Activated CD8-positive, alpha-beta memory T cell treated with anti-CD3 and anti-CD28 coated beads, Interleukin-2, amount 10 ng/mL, durations not matched to agents 7 days and 5 days (primary cell): ENCODE results near the gene MCRIP2. TPM values are rescaled to one million over a fixed set of nuclear protein-coding genes. Genes with fewer than 3 reads are reported as not detected.

Experiments used
- ATAC-seq: fragments of 150-1000 bp; cut with Tn5 transposase; one replicate; pipeline ENCODE4 v1.10.0; 2021; ENCODE audit warnings: moderate library complexity
- CTCF ChIA-PET: fragments of 350-600 bp; sonication (Branson Sonifier 250); formaldehyde crosslinking; loops from one replicate; lab custom pipeline; 2021; ENCODE audit warnings: antibody characterized with exemption; lab: Charles Lee
- DNase-seq: peaks from one replicate; pipeline ENCODE4 v3.0.0-alpha.2; 2020
- H3K27ac Mint-ChIP-seq: one replicate; pipeline ENCODE4 v1.8.0; 2021; ENCODE audit warnings: mild to moderate bottlenecking, mixed read lengths
- H3K27me3 Mint-ChIP-seq: one replicate; pipeline ENCODE4 v1.8.0; 2021; ENCODE audit warnings: mixed read lengths
- H3K36me3 Mint-ChIP-seq: one replicate; pipeline ENCODE4 v1.8.0; 2021; ENCODE audit warnings: mild to moderate bottlenecking, mixed read lengths
- H3K4me1 Mint-ChIP-seq: one replicate; pipeline ENCODE4 v1.8.0; 2021; ENCODE audit warnings: mixed read lengths
- H3K4me3 Mint-ChIP-seq: one replicate; pipeline ENCODE4 v1.8.0; 2021; ENCODE audit warnings: mild to moderate bottlenecking, moderate library complexity, mixed read lengths
- H3K9me3 Mint-ChIP-seq: one replicate; pipeline ENCODE4 v1.8.0; 2022; ENCODE audit warnings: low read depth, mixed read lengths
- total RNA-seq, 2 experiments: library from RNA; stranded (reverse); gene quantifications; one replicate each; pipeline ENCODE4 v1.2.3, GENCODE V29; 2021

Gene MCRIP2
- total RNA-seq, 2 experiments from 2014 or later, result 42.5 to 47.3 TPM

- Mint-ChIP-seq H3K9me3 (no peaks in the 10 kb centered on the region), H3K27me3 (no peaks in the 10 kb centered on the region), H3K36me3 (no peaks in the 10 kb centered on the region), H3K4me1 (peaks cover 8% of the 10 kb centered on the region), H3K4me3 (no peak overlapping the region), H3K27ac (no peak overlapping the region)
- CTCF ChIA-PET, result no interaction called here
- ATAC-seq (no peak), DNase-seq (no peak)
Observed at GRCh38 chr16:632486-633335, 8.9 kb upstream of the MCRIP2 start.

DNA sequence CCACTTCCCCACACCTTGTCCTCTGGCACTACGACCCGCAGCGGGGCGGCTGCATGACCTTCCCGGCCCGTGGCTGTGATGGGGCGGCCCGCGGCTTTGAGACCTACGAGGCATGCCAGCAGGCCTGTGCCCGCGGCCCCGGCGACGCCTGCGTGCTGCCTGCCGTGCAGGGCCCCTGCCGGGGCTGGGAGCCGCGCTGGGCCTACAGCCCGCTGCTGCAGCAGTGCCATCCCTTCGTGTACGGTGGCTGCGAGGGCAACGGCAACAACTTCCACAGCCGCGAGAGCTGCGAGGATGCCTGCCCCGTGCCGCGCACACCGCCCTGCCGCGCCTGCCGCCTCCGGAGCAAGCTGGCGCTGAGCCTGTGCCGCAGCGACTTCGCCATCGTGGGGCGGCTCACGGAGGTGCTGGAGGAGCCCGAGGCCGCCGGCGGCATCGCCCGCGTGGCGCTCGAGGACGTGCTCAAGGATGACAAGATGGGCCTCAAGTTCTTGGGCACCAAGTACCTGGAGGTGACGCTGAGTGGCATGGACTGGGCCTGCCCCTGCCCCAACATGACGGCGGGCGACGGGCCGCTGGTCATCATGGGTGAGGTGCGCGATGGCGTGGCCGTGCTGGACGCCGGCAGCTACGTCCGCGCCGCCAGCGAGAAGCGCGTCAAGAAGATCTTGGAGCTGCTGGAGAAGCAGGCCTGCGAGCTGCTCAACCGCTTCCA is 8.1 kb upstream of the MCRIP2 start:
- Mint-ChIP-seq H3K36me3 (no peaks in the 10 kb centered on the region), H3K4me1 (peaks cover 8% of the 10 kb centered on the region), H3K27me3 (no peaks in the 10 kb centered on the region), H3K4me3 (no peak overlapping the region), H3K9me3 (no peaks in the 10 kb centered on the region), H3K27ac (no peak overlapping the region)
- CTCF ChIA-PET, result no interaction called here
- DNase-seq, result no peak
- ATAC-seq, result no peak

DNA sequence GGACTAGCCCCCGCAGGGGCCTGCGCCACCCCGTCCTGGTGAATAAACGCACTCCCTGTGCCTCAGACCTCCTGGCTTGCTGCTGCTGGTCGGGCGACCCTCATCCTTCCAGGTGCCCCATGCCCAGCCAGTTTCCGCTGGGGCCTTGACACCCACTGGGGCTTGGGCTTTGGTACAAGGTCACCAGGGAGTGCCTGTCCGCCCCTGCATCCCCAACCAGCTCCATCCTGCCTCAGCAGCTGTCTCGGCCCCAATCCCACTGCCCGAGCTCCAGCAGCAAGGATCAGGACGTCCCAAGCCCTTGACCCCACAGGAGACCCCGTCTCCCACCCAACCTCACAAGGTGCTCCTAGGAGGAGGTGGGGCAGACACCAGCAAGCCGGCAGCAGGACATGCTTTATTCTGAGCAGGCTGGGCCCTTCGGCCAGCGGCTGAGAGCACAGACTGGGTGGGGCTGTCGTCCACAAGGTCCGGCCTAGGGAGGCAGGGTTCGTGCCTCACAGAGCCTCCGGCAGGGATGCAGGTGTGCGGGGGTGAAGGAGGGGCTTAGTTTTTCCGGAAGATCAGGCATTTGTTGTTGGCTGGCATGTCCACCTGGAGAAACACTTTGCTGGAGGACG is 7.5 kb upstream of the MCRIP2 start:
- ATAC-seq, result no peak

DNA sequence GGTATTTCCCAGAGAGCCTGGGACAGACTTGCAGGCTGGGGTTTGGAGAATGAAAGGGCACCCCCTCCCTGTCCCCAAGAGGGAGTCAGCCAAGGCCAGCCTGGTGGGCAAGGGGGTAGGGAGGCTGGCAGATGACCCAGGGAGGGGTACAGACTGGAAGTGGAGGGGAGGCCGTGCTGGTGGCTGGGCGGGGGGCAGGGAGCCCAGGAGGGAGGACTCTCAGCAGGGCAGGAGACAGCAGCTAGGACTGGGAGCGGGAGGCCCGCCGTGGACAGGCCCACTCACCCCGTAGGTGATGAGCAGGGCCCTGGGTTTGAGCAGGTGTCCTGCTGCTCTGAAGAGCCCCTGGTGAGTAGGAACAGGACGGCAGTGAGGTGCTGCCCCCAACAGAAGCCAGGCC is 6.6 kb upstream of the MCRIP2 start:
- DNase-seq (no peak), ATAC-seq (no peak)
- H3K4me3 Mint-ChIP-seq, result peak overlapping the region; percentile 83
- peaks cover 8% of the 10 kb centered on the region for H3K4me1 Mint-ChIP-seq
- no peaks in the 10 kb centered on the region for H3K36me3 Mint-ChIP-seq
- H3K9me3 Mint-ChIP-seq, result no peaks in the 10 kb centered on the region
- CTCF ChIA-PET, result no interaction called here
- H3K27me3 Mint-ChIP-seq, result no peaks in the 10 kb centered on the region
- peak overlapping the region; percentile 40 for H3K27ac Mint-ChIP-seq

More for the DNA sequence above, 7.5 kb upstream of the MCRIP2 start:
- Mint-ChIP-seq H3K36me3 (no peaks in the 10 kb centered on the region), H3K4me1 (peaks cover 8% of the 10 kb centered on the region), H3K27ac (no peak overlapping the region), H3K27me3 (no peaks in the 10 kb centered on the region), H3K9me3 (no peaks in the 10 kb centered on the region), H3K4me3 (peak overlapping the region; percentile 18)
- no peak for DNase-seq
- CTCF ChIA-PET, result no interaction called here

GRCh38 chr16:635573-636205 is 5.9 kb upstream of the MCRIP2 start:
- DNase-seq, result no peak
- Mint-ChIP-seq H3K27ac (no peak overlapping the region), H3K4me3 (peak overlapping the region; percentile 83), H3K36me3 (no peaks in the 10 kb centered on the region), H3K27me3 (no peaks in the 10 kb centered on the region), H3K9me3 (no peaks in the 10 kb centered on the region), H3K4me1 (peaks cover 8% of the 10 kb centered on the region)
- CTCF ChIA-PET, result interaction anchor here (0.8 to 1.6 kb wide), 9 partner anchors 29 to 153 kb away, joined by 3 to 4 read pairs (median 3); partner anchors contain the start of genes ANTKMT, CAPN15, CHTF18 and RPUSD1
- ATAC-seq, result peak; percentile 4

DNA sequence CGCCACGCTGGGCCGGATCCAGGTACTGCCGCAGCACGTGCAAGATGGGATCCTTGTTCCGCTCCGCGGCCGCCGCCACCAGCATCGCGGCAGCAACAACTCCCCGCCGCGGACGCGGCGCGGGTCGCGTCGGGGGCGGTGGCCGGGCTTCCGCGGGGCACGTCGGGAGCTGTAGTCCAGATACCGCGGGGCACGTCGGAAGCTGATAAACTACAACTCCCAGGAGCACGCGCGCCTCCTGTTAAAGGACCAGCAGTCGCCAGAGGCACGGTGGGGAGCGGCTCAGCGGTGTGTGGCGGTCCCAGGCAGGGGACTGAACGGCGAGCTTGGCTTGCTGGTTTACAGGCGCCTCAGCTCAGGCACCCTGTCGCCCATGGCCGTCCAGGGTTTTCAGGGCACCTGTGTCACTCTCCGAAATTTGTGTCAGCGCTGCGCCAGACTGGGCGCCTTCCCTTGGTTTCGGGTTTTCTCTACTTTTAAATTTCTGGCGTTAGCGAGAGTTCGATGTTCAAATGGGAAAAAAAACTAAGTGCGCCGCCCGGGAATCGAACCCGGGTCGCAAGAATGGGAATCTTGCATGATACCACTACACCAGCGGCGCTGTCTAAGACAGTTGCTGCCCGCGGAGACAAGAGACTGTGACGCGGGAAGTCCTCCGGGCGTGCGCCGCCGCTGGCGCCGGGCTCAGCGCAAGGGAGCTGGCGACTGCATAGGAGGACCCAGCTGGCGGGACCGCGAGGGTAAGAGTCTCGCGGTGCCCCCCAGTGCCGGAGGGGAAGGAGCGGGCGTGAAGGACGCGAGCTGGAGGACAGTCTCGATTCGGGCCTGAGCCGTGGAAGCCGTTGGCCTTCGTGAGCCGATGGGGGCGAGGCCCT is 5.2 kb upstream of the MCRIP2 start, which contains the start of gene METTL26:
Gene METTL26 (minus strand): TSS at position 100 of the 875 bp plus-strand sequence. CDS start 15 bp downstream, at position 85.
- peak within 1 kb of the TSS; percentile 83 for H3K4me3 Mint-ChIP-seq
- no peaks in the 10 kb centered on the region for H3K27me3 Mint-ChIP-seq
- peaks cover 8% of the 10 kb centered on the region for H3K4me1 Mint-ChIP-seq
- no peaks in the 10 kb centered on the region for H3K9me3 Mint-ChIP-seq
- ATAC-seq (peak; percentile 85), DNase-seq (peak; percentile 96)
- H3K36me3 Mint-ChIP-seq, result no peaks in the 10 kb centered on the region
- CTCF ChIA-PET, result interaction anchor here (0.8 to 1.6 kb wide), 12 partner anchors 12 to 152 kb away, joined by 3 to 6 read pairs (median 3); partner anchors contain the start of genes ANTKMT, CAPN15, CHTF18 and RPUSD1
- H3K27ac Mint-ChIP-seq, result peak within 1 kb of the TSS; percentile 93

DNA sequence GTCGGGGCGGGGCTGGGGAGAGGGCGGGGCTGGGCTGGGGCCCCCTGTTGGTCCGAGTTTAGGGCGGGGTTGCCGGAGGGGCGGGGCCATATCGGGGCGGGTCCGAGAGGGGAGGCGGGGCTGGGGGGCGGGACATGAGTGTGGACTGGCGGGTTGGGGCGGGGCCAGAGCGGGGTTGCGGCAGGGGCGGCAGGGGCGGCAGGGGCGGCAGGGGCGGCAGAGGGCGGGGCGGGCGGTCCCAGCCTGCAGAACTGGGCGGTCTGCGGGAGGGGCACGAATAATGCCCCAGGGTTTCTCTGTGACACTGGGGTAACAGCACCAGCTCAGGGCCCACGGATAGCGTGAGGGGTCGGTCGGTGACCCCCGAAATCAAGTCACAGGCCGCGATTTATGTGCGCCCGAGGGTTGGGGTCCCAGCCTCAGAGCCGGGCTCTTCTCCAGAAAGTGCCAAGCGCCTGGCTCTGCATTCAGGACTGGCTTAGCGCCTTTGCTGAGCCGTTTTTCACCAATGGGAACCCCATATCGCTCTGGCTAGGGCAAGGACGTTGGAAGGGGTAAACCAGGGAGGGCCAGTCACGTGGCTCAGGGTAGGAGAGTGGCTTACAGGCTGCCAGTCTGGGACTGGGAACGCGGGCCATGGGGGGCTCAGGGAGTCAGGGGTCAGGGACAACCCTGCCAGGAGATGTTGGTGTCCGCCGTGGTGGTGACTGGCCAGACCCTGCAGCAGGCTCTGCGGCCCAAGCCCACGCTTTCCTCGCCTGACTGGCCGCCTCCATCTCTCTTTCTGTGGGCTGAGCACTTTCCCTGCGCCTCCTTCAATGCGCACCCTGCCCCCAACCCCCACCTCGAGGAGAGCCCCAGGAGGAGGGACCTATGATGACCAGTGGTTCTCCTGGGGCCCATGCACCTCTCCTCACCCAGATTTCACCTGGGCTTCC is 4.3 kb upstream of the MCRIP2 start:
- Mint-ChIP-seq H3K4me3 (peak overlapping the region; percentile 83), H3K27me3 (no peaks in the 10 kb centered on the region), H3K36me3 (no peaks in the 10 kb centered on the region), H3K4me1 (peaks cover 8% of the 10 kb centered on the region), H3K9me3 (no peaks in the 10 kb centered on the region), H3K27ac (peak overlapping the region; percentile 93)
- peak; percentile 93 for DNase-seq
- CTCF ChIA-PET, result interaction anchor here (1.0 to 1.6 kb wide), 8 partner anchors 11 to 110 kb away, joined by 3 to 6 read pairs (median 4); partner anchors contain the start of genes ANTKMT, CAPN15, STUB1 and WDR24
- no peak for ATAC-seq

- DNase-seq, result no peak
- Mint-ChIP-seq H3K27me3 (no peaks in the 10 kb centered on the region), H3K4me1 (peaks cover 11% of the 10 kb centered on the region), H3K9me3 (no peaks in the 10 kb centered on the region), H3K36me3 (no peaks in the 10 kb centered on the region), H3K4me3 (no peak overlapping the region), H3K27ac (no peak overlapping the region)
- CTCF ChIA-PET, result interaction anchor here (1.7 kb wide), 1 partner anchor 10 kb away, joined by 7 read pairs; no protein-coding TSS in a partner anchor
- ATAC-seq, result no peak
Observed at GRCh38 chr16:638034-638543, 3.5 kb upstream of the MCRIP2 start.

DNA sequence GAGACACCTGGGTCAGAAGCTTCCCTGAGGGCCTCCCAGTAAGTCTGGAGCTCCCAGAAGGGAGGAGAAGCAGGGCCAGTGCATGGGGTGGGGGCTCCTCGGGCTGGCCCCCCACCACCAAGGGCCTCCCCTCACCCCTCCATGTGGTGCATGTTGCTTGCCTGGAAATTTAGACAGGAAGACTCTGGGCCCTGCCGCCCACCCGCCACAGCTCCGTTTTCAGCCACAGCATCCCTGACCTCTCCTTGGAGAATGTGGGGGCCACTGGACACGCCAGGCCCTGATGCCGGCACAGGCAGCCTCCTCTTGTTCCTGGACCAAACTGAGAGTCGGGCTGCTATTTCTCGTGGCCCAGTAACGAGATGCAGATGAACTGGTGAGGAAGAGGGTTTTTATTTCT is 2.8 kb upstream of the MCRIP2 start:
- Mint-ChIP-seq H3K27me3 (no peaks in the 10 kb centered on the region), H3K27ac (no peak overlapping the region)

DNA sequence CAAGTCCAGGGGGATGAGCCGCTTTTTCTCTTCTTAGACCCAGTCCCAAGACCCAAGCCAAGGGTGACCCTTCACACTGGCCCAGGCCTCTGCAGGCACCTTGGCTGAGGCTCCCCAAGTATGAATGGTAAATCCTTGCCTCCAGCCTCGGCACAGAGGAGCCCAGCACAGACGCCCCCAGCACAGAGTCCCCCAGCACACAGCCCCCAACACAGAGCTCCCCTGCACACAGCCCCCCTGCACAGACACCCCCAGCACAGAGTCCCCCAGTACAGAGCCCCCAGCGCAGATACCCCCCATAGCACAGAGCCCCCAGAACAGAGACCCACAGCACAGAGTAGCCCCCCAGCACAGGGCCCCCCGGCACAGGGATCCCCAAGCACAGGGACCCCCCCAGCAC is 1.0 kb upstream of the MCRIP2 start:
- Mint-ChIP-seq H3K9me3 (no peaks in the 10 kb centered on the region), H3K36me3 (no peaks in the 10 kb centered on the region), H3K27me3 (no peaks in the 10 kb centered on the region), H3K4me1 (peaks cover 17% of the 10 kb centered on the region), H3K4me3 (peak overlapping the region; percentile 41), H3K27ac (no peak overlapping the region)
- DNase-seq, result no peak
- ATAC-seq, result no peak
- CTCF ChIA-PET, result interaction anchor here (0.7 kb wide), 1 partner anchor 7 kb away, joined by 4 read pairs; no protein-coding TSS in a partner anchor

More for the DNA sequence above, 2.8 kb upstream of the MCRIP2 start:
- DNase-seq, result no peak
- no peak for ATAC-seq
- peaks cover 14% of the 10 kb centered on the region for H3K4me1 Mint-ChIP-seq
- no peak overlapping the region for H3K4me3 Mint-ChIP-seq
- CTCF ChIA-PET, result interaction anchor here (1.7 kb wide), 1 partner anchor 9 kb away, joined by 7 read pairs; no protein-coding TSS in a partner anchor
- H3K36me3 Mint-ChIP-seq, result no peaks in the 10 kb centered on the region
- H3K9me3 Mint-ChIP-seq, result no peaks in the 10 kb centered on the region
